ENCODE data around the gene FHL3. TPM values are rescaled to one million over a fixed set of nuclear protein-coding genes. Genes with fewer than 3 reads are reported as not detected.

FHL3 gene
- total RNA-seq, 1 donor from 2014 or later = 1.6 TPM

GRCh38 chr1:38020396-38020795 is 15.1 kb upstream of the FHL3 start:
- Mint-ChIP-seq H3K27me3 (no peaks in the 10 kb centered on the region), H3K36me3 (ENCODE audit: low read depth) (peaks cover 83% of the 10 kb centered on the region), H3K4me3 (no peak overlapping the region), H3K27ac (no peak overlapping the region), H3K4me1 (no peaks in the 10 kb centered on the region), H3K9me3 (no peaks in the 10 kb centered on the region)
- DNase-seq (no peak), ATAC-seq (ENCODE audit: low read depth) (no peak)
- ChIA-PET POLR2A (interaction anchor here (0.7 kb wide), 1 partner anchor 9 kb away, joined by 4 read pairs; no protein-coding TSS in a partner anchor), CTCF (interaction anchor here (0.8 kb wide), 1 partner anchor 30 kb away, joined by 4 read pairs; no protein-coding TSS in a partner anchor)
- intact Hi-C loops (cut with micrococcal nuclease) = no loop called here
- TF ChIP-seq CTCF (IDR thresholded peaks at IDR 0.05) = no peak

GRCh38 chr1:38018864-38019343 is 13.6 kb upstream of the FHL3 start:
- Mint-ChIP-seq H3K27ac (no peak overlapping the region), H3K27me3 (no peaks in the 10 kb centered on the region), H3K4me1 (peaks cover 4% of the 10 kb centered on the region), H3K4me3 (no peak overlapping the region), H3K36me3 (ENCODE audit: low read depth) (peaks cover 77% of the 10 kb centered on the region), H3K9me3 (no peaks in the 10 kb centered on the region)
- CTCF ChIA-PET = interaction anchor here (0.6 to 1.4 kb wide), 5 partner anchors 9 to 420 kb away, joined by 3 to 4 read pairs (median 3); no protein-coding TSS in a partner anchor
- TF ChIP-seq CTCF (IDR thresholded peaks at IDR 0.05) = no peak
- DNase-seq (no peak), ATAC-seq (ENCODE audit: low read depth) (peak; percentile 50)
- intact Hi-C loops (cut with micrococcal nuclease) = loop anchor here (1.0 to 10.0 kb wide), 3 partner anchors 29 to 414 kb away; partner anchors contain the start of gene SF3A3
- POLR2A ChIA-PET = interaction anchor here (0.5 to 1.0 kb wide), 5 partner anchors 9 to 457 kb away, joined by 3 to 5 read pairs (median 4); no protein-coding TSS in a partner anchor

DNA sequence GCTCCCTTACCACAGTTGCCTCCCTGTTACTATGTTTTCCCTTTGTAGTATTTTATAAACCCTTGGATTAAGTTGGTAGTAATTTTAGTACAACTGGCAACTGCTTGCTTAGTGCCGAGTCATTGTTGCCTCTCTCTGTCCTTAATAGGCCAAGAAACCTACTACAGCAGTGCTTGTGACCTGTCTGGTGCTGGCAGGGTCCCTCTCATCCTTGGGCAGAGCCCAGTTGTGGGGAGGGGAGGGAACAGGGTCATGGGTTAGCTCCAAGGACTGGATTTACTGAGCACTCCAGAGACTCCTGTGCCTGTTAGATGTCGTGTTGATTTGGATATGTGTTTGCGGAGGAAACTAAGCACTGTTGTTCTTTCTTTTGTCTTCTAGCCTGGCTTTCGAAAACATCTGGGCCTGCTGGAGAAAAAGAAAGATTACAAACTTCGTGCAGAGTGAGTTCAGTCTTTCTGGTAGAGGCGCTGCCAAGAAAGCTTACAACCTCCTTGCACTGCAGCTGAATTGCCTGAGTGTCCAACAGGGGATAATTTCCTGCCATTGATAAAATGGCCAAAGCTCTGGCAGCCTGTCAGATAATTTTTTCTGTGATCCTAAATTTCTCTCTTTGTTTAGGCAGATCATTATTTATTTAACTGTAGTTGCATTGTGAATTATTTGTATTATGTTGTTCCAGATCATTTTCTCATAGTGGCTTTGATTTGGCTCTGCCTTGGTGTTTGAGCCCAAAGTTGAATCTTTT is 10.8 kb upstream of the FHL3 start:
- ATAC-seq (ENCODE audit: low read depth) = no peak
- POLR2A ChIA-PET = no interaction called here
- Mint-ChIP-seq H3K27ac (no peak overlapping the region), H3K27me3 (no peaks in the 10 kb centered on the region), H3K9me3 (no peaks in the 10 kb centered on the region), H3K4me1 (peaks cover 27% of the 10 kb centered on the region), H3K36me3 (ENCODE audit: low read depth) (peaks cover 63% of the 10 kb centered on the region), H3K4me3 (no peak overlapping the region)
- no peak for DNase-seq
- CTCF ChIA-PET = interaction anchor here (1.0 to 1.1 kb wide), 2 partner anchors 26 to 39 kb away, joined by 3 read pairs; partner anchors contain the start of gene SF3A3
- intact Hi-C loops (cut with micrococcal nuclease) = loop anchor here (10.0 kb wide), 1 partner anchor 411 kb away; no protein-coding TSS in a partner anchor
- TF ChIP-seq CTCF (IDR thresholded peaks at IDR 0.05) = no peak

GRCh38 chr1:38014724-38015424 is 9.6 kb upstream of the FHL3 start:
- no peak for TF ChIP-seq CTCF (IDR thresholded peaks at IDR 0.05)
- Mint-ChIP-seq H3K27me3 (no peaks in the 10 kb centered on the region), H3K27ac (no peak overlapping the region), H3K9me3 (no peaks in the 10 kb centered on the region), H3K36me3 (ENCODE audit: low read depth) (peaks cover 50% of the 10 kb centered on the region), H3K4me3 (no peak overlapping the region), H3K4me1 (peaks cover 27% of the 10 kb centered on the region)
- POLR2A ChIA-PET = no interaction called here
- ATAC-seq (ENCODE audit: low read depth) = no peak
- intact Hi-C loops (cut with micrococcal nuclease) = loop anchor here (10.0 kb wide), 1 partner anchor 410 kb away; no protein-coding TSS in a partner anchor
- CTCF ChIA-PET = no interaction called here
- no peak for DNase-seq
